ENCODE results near the gene SDR9C7.
"Not testable (repeated sequence)": the region's sequence is repeated elsewhere in the genome, so short reads cannot be mapped to it uniquely, and the experiment has no call there.

The SDR9C7 gene

DNA sequence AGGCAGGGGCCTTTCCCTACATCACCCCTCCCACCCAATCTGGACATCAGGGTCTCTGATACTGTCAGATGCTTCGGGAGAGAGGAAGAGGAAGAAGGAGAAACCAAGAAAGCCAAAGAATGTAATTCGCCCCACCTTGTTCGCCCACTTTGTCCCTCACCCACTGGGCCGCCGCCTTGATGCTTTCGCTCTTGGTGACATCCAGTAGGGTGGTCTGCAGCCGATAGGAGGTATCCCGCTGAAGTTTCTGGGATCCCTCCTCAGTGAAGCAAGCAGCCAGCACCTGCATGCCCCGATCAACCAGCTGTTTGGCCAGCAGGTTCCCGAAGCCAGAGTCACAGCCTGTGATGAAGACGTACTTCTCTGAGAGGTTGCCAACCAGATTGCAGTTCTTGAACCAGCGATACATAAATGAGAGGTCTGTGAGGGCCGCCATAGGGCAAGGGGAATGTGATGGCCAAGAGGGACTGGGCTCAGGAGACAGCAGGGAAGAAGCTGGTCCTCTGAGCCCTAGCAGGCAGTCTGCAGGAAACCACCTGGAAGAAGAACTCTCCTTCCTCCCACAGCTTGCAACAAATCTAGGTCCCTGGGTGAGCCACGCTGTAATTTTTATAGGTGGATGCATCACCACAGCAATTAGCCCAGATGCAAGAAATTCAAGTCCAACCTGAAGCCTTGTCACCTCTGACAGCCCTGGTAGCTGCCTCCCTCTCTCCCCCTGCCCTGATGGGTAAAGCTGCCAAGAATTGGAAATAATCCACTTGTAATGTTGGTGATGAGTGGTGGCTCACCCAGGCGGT lies at the start of gene SDR9C7:
TSS of gene SDR9C7 (minus strand) at position 583 of the 800 bp plus-strand sequence. CDS start at position 436, 147 bp downstream.
- no peak for DNase-seq

- no peak for DNase-seq
Observed at GRCh38 chr12:56983386-56983785, 49.2 kb upstream of the SDR9C7 start.

DNA sequence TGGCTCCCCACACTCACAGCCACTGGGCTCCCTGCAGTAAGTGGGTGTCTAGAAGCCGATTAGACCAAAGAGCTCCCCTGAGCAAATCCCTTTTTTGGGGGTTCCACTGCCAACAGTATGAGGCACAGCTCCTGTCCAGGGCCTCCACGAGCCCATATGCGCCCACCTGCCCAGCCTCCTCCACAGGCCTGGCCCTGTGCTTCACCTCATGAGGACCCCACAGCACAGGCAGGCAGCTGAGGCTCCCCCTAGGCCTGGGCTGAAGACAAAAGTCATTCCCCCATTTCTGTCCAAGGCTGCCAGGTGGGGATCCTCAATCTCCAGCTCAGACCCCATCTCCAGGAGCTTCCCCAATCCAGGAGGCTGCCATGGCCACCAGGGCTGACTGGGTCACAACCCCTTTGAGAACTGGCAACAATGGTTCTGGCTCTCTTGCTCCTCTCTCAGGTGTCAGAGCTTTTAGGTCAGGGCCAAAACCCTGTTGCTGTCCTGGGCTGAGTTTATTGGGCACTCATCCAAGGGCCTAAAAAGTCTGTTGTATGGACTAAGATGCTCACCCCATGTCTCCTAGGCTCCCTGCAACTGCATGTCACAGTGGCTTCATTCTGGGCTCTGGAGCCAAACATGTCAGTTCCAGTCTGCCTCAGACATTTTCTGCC lies 48.5 kb upstream of the SDR9C7 start:
- DNase-seq, result not testable (repeated sequence)

DNA sequence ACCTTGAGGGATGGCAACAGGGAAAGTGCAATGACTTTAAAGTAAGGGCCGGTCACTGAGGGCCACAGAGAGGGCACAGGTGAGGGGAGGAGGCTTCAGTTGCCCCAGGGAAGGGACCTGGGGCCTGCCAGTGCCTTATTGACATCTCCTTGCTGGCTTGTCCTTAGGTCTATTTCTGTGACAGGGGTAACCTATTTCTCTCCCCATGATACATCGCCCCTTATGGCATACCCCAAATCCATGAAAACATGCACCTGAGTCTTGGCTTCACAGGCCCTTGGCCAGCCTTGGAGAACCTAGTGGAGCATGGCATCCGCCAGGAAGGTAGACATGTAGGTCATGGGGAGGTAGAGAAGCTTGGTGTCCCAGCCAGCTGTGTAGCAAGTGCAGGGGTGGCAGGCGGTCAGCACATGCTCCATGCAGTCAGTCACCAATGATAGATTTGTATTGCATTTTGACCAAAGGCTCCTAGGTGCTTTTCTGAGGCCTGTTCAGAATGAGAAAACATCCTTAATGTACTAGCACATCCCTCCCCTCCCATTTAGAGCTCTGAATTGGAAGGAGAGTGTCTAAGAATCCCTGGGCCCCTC lies 46.8 kb upstream of the SDR9C7 start:
- DNase-seq, result no peak

GRCh38 chr12:56980268-56980667 lies 46.1 kb upstream of the SDR9C7 start:
- no peak for DNase-seq

DNA sequence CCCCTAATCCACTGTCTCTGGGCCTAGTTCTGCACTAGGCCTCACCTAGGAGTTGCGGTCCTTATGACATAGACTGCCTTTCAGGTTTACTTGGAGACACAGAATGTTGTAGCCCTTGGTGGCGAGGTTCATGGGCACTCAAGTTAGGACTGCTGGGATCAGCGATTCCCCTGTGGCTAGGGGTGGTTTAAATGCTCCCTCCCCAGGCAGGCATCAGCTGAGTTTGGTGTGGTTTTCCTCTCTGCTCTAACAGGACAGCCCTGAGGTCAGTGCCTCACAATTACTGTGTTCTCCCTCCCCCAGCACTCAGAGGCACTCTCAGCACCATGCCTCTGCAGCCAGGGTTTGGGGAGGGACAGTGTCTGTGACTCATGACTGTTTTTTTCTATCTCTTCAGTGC lies 45.4 kb upstream of the SDR9C7 start:
- no peak for DNase-seq

DNA sequence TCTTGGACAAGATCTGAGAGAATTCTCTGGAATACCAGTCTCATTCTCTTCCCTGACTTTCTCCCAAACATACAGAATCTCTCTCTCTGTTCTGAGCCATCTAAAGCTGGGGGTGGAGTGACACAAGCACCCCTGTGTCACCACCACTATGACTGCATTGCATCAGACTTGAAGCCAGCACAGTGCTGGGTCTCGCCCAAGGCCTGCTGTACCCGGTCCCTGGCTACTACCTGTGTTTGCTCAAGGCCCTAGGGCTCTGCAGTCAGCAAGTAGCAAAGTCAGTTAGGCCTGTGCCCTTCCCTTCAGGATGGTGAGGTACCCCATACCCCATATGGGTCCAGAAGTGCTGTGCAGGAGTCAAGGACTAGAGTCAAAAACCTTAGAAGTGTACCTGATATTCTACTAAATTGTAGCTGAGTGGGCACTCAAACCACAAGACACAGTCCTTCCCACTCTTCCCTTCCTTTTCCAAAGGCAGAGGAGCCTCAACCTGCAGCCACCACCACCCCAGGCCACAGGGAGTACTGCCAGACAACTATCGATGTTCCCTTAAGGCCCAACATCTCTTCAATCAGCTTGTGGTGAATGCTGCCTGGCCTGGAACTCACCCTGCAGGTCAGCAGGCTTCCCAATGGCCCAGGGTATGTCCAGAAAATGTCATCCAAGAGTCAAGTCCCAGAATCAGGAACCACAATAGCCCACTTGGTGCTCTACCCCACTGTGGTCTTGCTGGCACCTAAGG lies 44.4 kb upstream of the SDR9C7 start:
- no peak for DNase-seq

DNA sequence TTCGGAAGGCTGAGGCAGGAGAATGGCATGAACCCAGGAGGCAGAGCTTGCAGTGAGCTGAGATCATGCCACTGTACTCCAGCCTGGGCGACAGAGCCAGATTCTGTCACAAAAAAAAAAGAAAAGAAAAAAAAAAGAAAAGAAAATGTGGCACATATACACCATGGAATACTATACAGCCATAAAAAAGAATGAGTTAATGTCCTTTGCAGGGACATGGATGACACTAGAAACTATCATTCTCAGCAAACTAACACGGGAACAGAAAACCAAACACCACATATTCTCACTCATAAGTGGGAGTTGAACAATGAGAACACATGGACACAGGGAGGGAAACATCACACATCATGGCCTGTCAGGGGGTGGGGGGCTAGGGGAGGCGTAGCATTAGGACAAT lies 43.2 kb upstream of the SDR9C7 start:
- not testable (repeated sequence) for DNase-seq

GRCh38 chr12:56974224-56974623 lies 40.0 kb upstream of the SDR9C7 start:
- not testable (repeated sequence) for DNase-seq

DNA sequence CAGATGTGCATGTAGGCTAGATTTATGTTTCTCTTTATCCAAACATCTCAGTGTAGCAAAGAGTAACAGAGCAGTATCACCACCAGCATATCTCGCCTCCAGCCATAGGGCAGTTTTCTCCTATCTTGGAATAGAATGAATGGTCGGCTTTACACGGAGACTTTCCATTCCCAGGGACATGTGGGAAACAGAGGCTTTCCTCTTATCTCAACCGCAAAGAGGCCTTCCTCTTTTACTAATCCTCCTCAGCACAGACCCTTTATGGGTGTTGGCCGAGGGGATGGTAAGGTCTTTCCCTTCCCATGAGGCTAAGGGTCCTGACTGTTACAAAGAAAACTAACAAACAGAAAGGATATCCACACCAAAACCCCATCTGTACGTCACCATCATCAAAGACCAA lies 34.7 kb upstream of the SDR9C7 start:
- DNase-seq, result not testable (repeated sequence)

- not testable (repeated sequence) for DNase-seq
Observed at GRCh38 chr12:56965997-56966642, 31.9 kb upstream of the SDR9C7 start.

- DNase-seq, result not testable (repeated sequence)
Observed at GRCh38 chr12:56965124-56965523, 30.9 kb upstream of the SDR9C7 start.

DNA sequence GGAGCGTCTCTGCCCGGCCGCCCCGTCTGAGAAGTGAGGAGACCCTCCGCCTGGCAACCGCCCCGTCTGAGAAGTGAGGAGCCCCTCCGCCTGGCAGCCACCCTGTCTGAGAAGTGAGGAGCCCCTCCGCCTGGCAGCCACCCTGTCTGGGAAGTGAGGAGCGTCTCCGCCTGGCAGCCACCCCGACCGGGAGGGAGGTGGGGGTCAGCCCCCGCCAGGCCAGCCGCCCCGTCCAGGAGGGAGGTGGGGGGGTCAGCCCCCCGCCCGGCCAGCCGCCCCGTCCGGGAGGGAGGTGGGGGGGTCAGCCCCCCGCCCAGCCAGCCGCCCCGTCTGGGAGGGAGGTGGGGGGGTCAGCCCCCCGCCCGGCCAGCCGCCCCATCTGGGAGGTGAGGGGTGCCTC lies 29.3 kb upstream of the SDR9C7 start:
- DNase-seq, result not testable (repeated sequence)

DNA sequence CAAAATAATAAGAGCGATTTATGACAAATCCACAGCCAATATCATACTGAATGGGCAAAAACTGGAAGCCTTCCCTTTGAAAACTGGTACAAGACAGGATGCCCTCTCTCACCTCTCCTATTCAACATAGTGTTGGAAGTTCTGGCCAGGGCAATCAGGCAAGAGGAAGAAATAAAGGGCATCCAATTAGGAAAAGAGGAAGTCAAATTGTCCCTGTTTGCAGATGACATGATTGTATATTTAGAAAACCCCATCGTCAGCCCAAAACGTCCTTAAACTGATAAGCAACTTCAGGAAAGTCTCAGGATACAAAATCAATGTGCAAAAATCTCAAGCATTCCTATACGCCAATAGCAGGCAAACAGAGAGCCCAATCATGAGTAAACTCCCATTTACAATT lies 28.0 kb upstream of the SDR9C7 start:
- DNase-seq, result not testable (repeated sequence)

- DNase-seq, result no peak
Observed at GRCh38 chr12:56958422-56958821, 24.2 kb upstream of the SDR9C7 start.

DNA sequence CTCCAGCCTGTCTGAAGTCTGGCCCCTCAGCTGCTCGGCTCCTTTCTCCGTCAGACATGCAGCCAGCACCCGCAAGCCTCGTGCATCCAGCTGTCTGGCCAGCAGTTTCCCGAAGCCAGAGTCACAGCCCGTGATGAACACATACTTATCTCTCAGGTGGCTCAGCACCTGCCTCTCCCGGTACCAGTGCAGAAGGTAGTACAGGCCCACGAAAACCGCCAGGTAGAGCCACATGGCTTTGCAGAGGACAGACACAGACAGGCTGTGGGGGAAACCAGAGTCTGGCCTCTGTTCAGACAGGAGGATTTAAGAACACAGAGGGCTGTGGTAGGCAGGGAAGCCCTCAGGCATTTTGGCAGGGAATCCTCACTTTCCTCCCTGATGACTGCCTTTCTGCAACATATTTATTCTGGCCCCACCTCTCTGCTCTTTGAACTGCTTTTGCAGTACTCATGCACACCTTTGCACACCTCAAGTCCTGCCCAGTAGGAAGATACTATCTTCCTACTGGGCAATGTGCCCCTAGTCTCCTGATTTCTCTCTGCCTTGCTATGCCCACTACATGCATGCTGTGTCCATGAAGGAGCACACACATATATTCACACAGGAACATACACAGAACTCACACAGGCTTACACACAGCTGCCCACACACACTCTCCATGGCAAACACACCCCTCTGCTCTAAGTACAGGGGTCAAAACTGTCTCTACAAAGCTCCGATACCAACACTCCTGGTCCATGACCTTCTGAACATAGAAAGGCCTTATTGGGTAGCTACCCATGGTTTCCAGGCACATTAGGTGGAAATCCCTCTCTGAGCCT lies 23.2 kb upstream of the SDR9C7 start, which contains the start of gene RDH16:
TSS of gene RDH16 (minus strand) at position 380 of the 824 bp plus-strand sequence. CDS start at position 234, 146 bp downstream.
- DNase-seq, result no peak

- DNase-seq, result no peak
Observed at GRCh38 chr12:56955631-56956256, 21.5 kb upstream of the SDR9C7 start.

- no peak for DNase-seq
Observed at GRCh38 chr12:56954958-56955355, 20.7 kb upstream of the SDR9C7 start.

GRCh38 chr12:56954057-56954957 lies 20.1 kb upstream of the SDR9C7 start:
- no peak for DNase-seq

- no peak for DNase-seq
Observed at GRCh38 chr12:56953314-56953713, 19.1 kb upstream of the SDR9C7 start.
